ENCODE results near the gene DSC3.

Gene DSC3

DNA sequence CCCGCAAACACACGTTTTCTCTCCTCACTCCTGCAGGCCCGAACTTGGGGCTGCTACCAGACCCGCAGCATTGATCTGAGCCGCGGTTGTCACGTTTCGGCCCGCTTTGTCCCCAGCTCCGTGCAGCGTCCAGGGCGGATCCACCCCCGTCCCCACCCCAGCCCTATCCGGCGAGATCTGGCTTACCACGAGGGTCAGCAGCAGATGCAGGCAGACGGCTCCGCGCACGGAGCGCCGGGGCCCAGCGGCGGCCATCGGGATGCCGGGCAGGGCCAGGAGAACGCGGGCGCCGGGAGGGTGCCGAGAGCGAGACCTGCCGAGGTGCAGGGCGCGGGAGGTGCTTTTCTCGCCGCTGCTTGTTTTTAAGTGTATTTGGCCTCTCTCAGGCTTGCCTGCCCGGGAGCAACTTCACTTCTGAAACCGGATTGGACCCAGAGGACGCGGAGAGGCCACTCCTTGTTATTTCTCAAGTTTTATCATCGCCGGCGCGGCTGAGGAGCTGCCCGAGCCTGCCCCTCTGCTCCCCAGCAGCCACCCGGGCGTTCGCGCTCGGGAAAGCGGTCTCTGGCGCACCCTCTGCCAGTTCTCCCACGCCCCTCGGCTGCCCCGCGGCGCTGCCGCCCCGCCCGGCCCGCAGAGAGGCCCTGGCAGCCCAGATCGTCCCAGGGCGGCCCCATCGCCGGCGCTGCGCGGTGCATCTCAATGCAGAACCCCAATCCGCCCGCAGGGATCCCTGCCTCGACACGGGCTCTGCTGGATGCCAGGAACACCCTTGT lies at the start of gene DSC3:
Gene DSC3, minus strand, starts transcription at position 337 of the 776 bp plus-strand sequence. Its CDS starts 82 bp downstream, at position 255.
- DNase-seq (ENCODE audit: low read depth) = no peak

DNA sequence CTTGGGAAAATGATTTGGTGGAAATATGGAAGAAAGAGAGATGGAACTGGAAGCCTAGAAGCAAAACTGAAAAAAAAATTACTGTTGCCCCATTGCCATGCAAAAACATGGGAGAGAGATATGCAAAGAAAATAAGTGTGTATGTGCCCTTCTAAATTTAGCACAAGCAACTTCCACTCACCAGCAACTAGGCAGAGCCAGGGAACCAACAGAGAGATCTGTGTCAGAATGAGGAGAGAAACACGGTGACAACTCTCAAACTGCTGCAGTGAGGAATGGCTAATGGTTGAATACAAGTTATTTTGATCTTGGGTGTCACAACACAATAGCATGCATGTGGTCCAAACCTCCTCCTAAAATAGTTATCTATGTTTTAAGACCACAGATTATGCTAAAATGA lies 48.8 kb upstream of the DSC3 start:
- DNase-seq (ENCODE audit: low read depth) = no peak

DNA sequence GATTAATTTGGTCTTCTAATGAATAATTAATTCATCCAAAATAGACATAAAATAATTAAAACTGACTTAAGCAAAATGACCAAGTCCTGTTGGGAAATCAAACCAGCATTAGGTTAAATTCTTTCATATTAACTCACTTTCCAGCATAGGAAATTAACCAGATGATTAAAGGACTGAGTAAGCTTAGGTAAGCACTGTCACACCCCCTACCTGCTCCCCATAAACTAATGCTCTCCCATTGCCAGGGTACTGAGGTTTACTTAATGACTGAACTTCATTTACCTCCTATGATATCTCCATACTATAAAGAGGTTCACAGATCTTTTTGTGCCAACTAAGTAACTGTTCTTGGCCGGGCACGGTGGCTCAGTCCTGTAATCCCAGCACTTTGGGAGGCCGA lies 46.0 kb upstream of the DSC3 start:
- DNase-seq (ENCODE audit: low read depth) = no peak

DNA sequence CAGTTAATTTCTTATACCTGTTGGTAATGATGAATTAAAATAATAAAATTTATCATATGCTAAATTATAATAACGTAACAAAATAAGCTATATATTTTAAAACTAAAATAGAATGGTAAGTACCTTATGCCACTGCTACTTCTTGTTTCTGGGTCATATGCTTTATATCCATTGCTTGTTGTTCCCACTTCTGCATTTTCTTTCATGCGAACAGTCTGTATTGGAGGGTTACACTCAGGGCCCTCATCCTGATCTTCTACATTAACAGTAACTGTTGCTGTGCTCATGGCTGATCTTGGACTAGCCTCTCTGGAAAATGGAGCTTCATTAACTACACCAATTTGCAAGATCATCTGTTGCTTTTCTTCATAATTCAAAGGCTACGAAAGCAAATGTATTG lies 37.4 kb upstream of the DSC3 start:
- no peak for DNase-seq (ENCODE audit: low read depth)

DNA sequence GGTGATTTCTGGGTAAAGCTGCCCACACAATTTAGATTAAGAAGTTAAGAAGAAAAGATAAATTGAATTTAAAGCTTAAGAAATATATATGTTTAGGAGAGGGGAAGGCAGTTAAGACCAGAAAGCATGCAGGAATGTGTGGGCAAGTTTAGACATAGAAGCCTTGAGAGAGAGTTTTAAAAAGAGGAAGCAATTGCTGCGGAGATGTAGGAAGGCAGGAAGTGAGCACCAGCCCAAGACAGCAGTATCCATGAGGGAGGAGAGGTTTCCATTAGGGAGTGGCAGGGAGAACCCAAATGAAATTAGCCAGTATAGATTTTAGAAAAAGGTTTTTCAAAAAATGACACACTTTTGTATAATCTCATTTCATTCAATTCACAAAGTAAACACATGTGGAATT lies 35.3 kb upstream of the DSC3 start:
- no peak for DNase-seq (ENCODE audit: low read depth)

DNA sequence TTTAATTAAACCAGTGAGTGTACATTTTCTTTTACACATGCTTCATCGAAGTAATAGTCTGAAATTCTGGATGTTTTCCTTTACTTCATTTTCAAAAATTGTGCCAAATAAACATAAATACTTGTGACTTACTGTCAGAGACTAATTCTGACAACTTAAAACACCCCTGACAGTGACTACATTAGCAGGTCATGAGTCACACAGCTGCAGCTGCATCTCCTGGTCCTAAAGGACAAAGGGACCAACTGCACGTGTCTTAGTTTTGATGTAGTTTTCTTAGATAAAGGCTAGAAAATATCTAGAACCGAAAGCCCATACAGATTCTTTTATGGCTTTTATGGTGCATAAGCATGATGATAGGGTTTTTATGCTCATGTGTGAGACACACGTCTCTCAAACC lies 29.6 kb upstream of the DSC3 start:
- DNase-seq (ENCODE audit: low read depth) = no peak

DNA sequence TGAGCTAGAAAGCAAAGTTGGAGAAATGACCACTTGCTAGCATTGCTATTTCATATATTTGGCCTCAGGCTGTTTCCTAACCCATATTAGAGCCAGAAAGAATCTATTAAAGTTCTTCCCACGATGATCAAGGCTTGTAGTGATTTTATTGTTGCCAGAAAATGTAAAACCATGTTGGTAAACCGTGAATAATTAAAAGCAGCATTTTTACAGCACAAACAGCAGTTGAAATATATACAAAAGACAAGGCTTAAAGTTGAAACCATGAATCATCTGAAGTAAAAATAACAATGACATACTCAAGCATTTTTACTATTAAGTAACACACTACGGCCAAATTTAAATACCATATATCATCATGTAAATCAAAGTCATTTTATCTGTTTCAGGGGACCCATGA lies 27.7 kb upstream of the DSC3 start:
- DNase-seq (ENCODE audit: low read depth) = no peak

DNA sequence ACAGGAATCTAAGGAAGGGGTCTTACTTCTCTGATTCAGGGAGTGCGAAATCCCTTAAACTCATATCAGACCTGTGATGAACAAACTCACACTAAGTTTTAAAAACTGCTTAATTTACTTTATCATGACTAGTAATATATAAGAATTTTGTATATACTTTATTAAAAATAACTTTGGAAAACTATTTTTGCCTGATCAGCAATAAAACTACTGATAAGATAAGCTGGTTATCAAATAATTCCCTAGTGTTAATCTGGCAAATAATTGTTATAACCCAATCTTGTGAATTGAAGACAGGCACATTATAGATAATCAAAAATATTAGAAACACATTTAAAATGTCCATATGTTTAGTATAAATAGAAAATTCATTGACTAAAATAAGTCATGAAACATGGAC lies 23.7 kb upstream of the DSC3 start:
- DNase-seq (ENCODE audit: low read depth) = no peak

DNA sequence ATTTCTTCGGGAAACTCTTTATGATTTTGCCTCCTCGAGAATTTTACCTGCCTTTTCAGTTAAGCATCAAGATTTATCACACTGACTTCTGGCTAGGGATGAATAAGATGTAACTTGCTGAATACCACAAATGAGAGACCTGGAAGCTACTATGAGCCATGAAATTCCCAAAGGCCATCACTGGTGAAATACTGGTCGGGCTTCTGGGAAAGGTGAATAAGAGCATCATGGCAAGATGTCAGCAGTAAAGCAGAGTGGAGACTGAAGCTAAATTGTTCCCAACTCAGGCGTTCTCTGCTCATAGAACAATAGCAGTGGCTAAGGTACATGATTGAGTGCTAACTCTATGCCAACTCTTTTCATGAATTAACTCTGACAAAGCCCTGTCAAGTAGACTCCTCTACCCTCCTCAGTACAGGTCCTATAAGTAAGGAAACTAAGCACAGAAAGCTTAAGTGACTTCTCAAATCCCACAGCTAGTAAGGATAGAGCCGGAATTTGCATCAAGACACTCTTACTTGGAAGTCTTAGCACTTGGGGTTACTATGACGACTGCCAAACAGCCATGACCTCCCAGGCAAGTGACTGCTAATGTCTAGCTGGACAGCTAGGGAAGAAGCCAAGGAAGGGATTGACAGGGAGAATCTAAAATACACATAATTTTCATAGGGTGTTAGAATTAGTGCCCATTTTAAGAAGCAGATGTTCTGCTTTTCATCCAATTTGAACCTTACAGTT lies 22.7 kb upstream of the DSC3 start:
- no peak for DNase-seq (ENCODE audit: low read depth)

DNA sequence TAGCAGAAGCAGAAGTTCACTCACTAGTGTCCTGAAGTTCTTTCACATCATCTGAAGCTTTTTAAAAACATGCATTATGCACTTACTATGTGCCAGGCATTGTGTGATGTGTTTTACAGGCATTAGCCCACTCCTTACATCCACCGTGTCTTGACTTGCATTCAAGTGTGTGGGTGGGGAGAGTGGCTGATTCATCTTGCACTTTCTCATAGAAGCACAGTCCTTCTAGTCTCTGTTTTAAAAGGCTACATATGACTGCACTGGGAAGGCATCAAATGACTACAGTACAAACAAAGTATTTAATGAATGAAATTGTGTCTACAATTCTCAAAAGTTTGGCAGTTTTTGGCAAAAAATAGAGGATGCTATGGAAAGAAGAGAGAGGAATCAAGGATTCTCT lies 21.6 kb upstream of the DSC3 start:
- no peak for DNase-seq (ENCODE audit: low read depth)

DNA sequence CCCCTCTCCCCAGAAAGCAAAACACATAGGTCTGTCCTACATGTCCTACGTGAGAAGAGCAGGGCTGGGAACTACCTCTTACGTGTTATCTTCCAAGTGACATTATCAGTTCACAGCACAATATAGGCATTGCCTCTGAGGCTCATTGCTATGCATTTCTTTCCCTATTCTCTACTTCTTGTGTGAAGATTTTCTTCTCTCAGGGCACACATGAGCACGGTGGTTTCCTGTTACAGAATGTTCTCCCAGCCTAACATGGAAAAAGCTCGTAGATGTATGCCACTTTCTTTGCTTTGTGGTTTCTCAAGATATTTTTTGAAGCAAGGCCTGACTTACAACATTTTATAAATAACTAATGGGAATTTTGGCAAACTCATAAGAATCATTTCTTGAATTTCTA lies 19.4 kb upstream of the DSC3 start:
- no peak for DNase-seq (ENCODE audit: low read depth)

DNA sequence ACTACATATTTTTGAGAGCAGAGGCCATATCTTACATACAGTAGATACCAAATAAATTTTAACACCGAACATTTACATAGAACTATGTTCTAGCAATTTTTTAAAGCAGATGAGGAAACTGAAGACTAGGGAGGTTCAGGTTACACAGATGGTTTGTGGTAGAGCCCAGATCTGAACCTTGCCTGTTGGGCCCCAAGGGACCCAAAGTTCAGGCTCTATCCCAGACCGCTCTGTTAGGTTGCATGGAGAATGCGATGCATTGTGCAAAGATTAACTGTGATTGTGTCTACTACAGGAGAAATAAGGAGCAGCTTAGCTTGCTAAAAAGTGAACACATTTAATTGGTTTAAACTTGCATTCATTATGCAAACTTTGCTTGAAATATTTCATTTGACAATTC lies 16.4 kb upstream of the DSC3 start:
- no peak for DNase-seq (ENCODE audit: low read depth)

DNA sequence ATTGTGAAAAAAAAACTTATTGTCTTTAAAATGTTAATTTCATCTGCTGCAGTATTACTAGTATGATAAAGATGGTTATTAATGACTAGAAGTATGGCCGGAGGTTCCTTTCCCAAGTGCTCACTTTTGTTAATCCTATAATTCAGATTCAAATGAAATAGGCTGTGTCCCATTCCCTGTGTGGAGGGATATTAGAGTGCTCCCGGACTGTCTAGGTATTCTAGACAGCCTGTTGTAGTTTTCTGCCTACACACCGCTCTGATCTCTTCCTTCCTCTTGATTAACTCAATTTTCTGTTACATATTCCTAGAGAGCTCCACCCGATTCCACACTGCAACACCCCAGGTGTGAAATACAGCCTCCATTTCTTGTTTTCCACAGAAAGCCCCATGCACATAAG lies 15.4 kb upstream of the DSC3 start:
- DNase-seq (ENCODE audit: low read depth) = no peak

DNA sequence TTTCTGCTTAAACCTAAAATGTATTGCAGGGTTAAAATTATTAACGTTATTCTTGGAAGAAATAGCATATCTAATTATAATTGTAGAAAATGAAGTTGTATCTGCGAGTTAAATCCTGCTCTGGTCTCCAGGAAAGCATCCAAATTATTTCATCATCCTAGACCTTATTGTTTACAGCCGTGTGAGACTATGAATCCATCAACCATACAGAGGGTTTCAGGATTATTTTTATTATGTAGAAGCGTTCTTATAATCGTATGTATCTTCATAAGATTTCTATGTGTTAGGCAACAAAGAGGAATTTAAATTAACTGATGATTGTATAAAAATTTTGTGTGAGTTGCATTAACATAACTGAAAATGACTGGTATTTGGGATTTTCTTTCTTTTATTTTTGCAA lies 14.5 kb upstream of the DSC3 start:
- no peak for DNase-seq (ENCODE audit: low read depth)

DNA sequence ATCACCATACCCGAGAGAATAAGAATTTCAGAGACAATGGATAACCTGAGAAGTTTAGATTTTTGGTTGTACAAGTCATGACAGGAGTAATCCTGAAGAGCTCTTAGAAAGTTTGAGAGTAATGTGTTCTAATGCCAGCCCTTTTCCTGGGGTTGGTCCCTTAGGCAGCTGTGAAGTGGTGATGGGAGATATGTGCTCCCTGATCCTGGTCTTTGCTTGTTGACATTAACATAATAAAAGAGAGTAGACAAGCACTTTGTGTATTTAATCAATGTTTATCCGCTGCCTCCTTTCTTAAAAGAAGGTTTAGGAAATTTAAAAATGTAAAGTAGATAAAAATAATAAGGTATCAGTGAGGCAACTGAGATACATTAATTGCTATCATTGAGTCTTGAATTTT lies 13.8 kb upstream of the DSC3 start:
- no peak for DNase-seq (ENCODE audit: low read depth)

DNA sequence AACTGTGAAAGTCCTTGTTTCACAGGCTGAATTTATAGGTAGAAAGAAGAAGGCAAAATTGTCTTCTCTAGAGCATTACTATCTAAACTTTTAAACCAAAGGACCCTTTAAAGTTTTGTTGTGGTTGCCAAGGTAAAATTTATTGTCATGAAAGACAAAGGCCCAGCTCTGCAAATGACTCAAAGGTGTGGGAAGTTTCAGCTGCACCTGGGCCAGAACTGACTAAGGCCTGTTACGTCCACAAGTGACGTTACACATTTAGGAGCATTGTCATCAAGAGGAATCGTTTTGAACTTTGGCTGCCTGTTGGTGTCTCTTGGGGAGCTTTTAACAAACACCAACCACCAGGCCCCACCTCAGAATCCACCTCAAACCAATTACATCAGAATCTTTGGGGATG lies 8.1 kb upstream of the DSC3 start:
- no peak for DNase-seq (ENCODE audit: low read depth)

DNA sequence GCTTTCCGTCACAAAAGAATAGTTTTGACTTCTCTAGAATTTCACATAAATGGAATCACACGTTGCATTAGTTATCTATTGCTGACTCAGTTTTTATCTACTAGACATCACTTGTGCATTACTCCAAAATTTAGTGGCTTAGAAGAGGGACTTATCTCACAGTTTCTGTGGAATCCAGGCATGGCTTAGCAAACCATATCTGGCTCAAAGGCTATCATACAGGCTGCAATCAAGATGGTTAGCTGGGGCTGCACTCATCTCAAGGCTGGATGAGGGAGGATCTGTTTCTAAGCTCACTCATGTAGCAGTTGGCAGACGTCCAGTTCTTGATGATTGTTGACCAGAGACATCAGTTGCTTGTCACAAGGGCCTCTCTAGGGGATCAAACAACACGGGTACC lies 6.6 kb upstream of the DSC3 start:
- DNase-seq (ENCODE audit: low read depth) = no peak

DNA sequence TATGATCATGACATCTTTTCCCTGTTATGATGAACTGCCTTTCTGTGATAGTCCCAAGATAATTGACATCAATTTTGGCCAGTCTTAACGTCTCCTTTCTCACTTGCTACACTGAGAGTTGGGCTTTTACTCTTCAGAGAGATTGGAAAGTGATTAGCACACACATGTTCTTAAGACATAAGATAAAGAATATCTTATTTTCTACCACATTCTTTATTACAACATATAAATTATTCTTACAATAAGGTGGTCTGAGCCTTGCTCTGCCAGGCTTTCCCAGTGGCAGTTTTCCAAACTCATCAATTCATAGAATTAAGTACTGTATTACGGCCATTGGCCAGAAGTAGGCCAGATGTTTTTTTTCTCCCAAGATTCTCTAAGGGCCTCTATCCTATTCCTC lies 5.7 kb upstream of the DSC3 start:
- DNase-seq (ENCODE audit: low read depth) = no peak

DNA sequence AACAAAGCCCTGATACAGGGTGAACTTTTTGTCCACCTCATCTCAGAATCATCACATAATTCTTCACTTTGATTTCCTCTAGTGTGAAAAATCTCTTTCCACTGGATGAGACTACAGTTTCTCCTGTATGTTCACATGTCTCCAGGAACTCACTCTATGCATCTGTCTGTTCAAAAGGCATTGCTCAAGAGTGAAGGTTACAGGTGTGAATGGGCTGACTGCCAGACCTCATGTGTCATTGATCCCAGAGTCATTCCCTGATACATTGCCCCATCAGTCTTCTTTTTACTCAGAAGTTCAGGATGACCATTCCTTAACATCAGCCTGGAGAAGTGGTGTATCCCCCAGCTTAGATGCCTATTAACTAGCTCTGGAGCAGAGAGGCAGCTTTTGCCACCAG lies 4.4 kb upstream of the DSC3 start:
- no peak for DNase-seq (ENCODE audit: low read depth)

DNA sequence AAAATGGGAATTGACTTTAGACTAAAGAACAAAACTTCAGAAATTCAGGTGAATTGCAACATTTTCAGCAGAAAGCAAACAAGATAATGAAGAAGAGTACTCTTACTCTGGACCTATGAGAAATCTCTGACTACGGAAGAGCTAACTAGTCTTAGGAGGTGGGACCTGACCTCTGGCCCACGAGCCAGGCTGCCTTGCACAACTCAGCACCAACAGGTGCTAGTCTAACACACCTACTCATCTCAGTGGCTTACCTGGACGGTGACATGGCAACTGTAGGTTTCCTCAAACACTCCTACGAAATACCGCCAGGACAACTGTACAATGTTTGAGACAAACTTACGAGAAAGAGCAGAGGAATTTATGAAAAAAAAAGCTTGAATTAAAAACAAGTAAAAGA lies 3.1 kb upstream of the DSC3 start:
- DNase-seq (ENCODE audit: low read depth) = no peak

DNA sequence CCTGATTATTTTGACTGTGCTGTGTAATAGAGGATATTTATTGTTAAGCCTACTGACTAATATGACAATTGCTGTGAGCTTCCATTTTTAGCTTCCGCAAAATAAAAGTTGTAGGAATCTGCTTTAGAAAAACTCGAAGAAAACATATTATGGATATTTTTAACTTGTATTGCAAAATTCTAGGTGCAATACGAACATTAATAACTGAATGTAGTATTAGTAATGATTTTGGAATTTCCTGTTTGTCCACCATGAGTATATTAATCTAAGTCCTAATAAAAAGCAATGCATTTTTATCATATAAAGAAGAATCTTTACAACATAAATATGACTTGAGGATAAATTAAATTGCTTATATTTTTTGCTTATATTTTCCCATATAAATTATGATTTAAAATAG lies 2.4 kb upstream of the DSC3 start:
- no peak for DNase-seq (ENCODE audit: low read depth)

DNA sequence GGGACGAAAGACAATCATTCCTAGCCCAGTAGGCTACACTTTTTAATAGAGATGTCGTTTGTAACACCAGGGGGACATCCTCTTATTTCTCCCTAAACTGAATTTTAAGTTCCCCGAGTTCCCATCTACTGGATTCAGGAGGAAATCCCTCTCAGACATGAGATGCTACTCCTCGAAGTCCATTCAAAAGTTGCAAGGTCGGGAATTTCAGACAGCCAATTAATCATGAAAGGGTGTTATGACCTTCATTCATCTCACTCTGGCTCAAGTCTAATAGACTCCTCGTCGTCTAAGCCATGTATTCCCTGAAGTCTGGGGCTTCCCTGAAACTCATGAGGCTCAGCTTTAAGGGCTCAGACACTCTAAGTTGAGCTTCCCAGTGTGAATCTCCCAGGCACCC lies 1.2 kb upstream of the DSC3 start:
- DNase-seq (ENCODE audit: low read depth) = no peak

DNA sequence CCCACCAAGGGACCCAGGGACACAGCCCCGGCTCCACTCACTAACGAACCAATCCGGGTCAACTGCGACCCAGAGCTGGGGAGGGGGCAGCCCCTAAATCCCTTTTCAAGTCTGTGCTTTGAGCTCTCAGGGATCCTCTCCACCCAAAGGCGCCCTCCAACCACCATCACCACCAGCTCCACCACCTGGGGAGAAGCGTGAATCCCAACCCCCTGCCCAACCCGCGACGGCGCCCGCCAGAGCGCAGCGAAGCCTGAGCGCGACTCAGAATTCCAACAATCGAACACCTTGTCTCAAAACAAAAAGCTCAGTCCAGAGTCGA lies 497 bp downstream of the DSC3 start:
- no peak for DNase-seq (ENCODE audit: low read depth)

Measured in activated T-cell treated with anti-CD3 and anti-CD28 coated beads for 24 hours (primary cell).